ENCODE data around the gene CTNND1.

DNA sequence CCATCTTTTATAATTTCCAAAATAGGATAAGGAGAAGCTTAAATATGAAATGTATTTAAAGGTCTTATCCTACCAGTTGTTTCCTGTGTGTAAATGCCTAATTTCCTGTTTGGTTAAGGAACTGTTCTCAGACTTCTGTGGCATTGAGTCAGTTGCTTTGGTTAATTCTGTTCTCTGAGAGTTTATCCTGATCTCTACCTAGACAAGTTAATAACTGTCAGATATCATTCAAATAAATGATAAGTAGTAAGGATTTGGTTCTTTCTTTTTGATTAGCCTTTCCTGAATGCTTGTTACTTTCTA is 39.5 kb downstream of the CTNND1 start:
- no peak for TF ChIP-seq EZH2phosphoT487 (IDR thresholded peaks at IDR 0.05; ENCODE audit: insufficient read depth, low read depth)
- no peak for TF ChIP-seq EZH2 (IDR thresholded peaks at IDR 0.05; ENCODE audit: insufficient read depth, poor library complexity, severe bottlenecking)

Data from GM23248 (cell line).